Measurements from ENCODE around the gene PDSS2.

Gene PDSS2

GRCh38 chr6:107348224-107348623 lies 111.1 kb downstream of the PDSS2 start:
- no peak overlapping the region for H3K4me3 ChIP-seq (IDR thresholded peaks at IDR 0.05; ENCODE audit: insufficient read depth, low read depth, low read length)
- H3K4me1 ChIP-seq (ENCODE audit: low read depth, poor library complexity, severe bottlenecking): no peaks in the 10 kb centered on the region
- H4K20me1 ChIP-seq (ENCODE audit: insufficient read depth): no peaks in the 10 kb centered on the region
- H3K4me2 ChIP-seq: no peak overlapping the region
- H3K36me3 ChIP-seq (ENCODE audit: insufficient read depth): no peaks in the 10 kb centered on the region
- no peak overlapping the region for H3K27ac ChIP-seq
- no peak overlapping the region for H2AFZ ChIP-seq (ENCODE audit: low read depth)
- no peak for TF ChIP-seq CTCF (conservative IDR thresholded peaks at IDR 0.05; ENCODE audit: low read depth, low read length)
- H3K79me2 ChIP-seq (ENCODE audit: insufficient read depth, low read depth): no peaks in the 10 kb centered on the region
- no peaks in the 10 kb centered on the region for H3K27me3 ChIP-seq (ENCODE audit: insufficient read depth, low read depth)
- H3K9ac ChIP-seq: no peak overlapping the region

- Histone ChIP-seq H4K20me1 (ENCODE audit: insufficient read depth) (no peaks in the 10 kb centered on the region), H3K79me2 (ENCODE audit: insufficient read depth, low read depth) (no peaks in the 10 kb centered on the region), H3K36me3 (ENCODE audit: insufficient read depth) (no peaks in the 10 kb centered on the region), H3K27ac (no peak overlapping the region), H2AFZ (ENCODE audit: low read depth) (no peak overlapping the region), H3K27me3 (ENCODE audit: insufficient read depth, low read depth) (no peaks in the 10 kb centered on the region), H3K4me1 (ENCODE audit: low read depth, poor library complexity, severe bottlenecking) (no peaks in the 10 kb centered on the region), H3K9ac (no peak overlapping the region), H3K4me2 (no peak overlapping the region), H3K4me3 (IDR thresholded peaks at IDR 0.05; ENCODE audit: insufficient read depth, low read depth, low read length) (no peak overlapping the region)
- no peak for TF ChIP-seq CTCF (conservative IDR thresholded peaks at IDR 0.05; ENCODE audit: low read depth, low read length)
Observed at GRCh38 chr6:107345393-107345792, 114.0 kb downstream of the PDSS2 start.

GRCh38 chr6:107344981-107345380 lies 114.4 kb downstream of the PDSS2 start:
- TF ChIP-seq CTCF (conservative IDR thresholded peaks at IDR 0.05; ENCODE audit: low read depth, low read length): no peak
- H3K4me3 ChIP-seq (IDR thresholded peaks at IDR 0.05; ENCODE audit: insufficient read depth, low read depth, low read length): no peak overlapping the region
- H3K9ac ChIP-seq: no peak overlapping the region
- H3K27me3 ChIP-seq (ENCODE audit: insufficient read depth, low read depth): no peaks in the 10 kb centered on the region
- no peaks in the 10 kb centered on the region for H3K36me3 ChIP-seq (ENCODE audit: insufficient read depth)
- H3K4me1 ChIP-seq (ENCODE audit: low read depth, poor library complexity, severe bottlenecking): no peaks in the 10 kb centered on the region
- H2AFZ ChIP-seq (ENCODE audit: low read depth): no peak overlapping the region
- no peak overlapping the region for H3K27ac ChIP-seq
- no peak overlapping the region for H3K4me2 ChIP-seq
- H3K79me2 ChIP-seq (ENCODE audit: insufficient read depth, low read depth): no peaks in the 10 kb centered on the region
- no peaks in the 10 kb centered on the region for H4K20me1 ChIP-seq (ENCODE audit: insufficient read depth)

GRCh38 chr6:107344383-107344782 lies 115.0 kb downstream of the PDSS2 start:
- H2AFZ ChIP-seq (ENCODE audit: low read depth): no peak overlapping the region
- H4K20me1 ChIP-seq (ENCODE audit: insufficient read depth): no peaks in the 10 kb centered on the region
- no peaks in the 10 kb centered on the region for H3K27me3 ChIP-seq (ENCODE audit: insufficient read depth, low read depth)
- no peak overlapping the region for H3K4me3 ChIP-seq (IDR thresholded peaks at IDR 0.05; ENCODE audit: insufficient read depth, low read depth, low read length)
- no peak for TF ChIP-seq CTCF (conservative IDR thresholded peaks at IDR 0.05; ENCODE audit: low read depth, low read length)
- no peak overlapping the region for H3K4me2 ChIP-seq
- H3K4me1 ChIP-seq (ENCODE audit: low read depth, poor library complexity, severe bottlenecking): no peaks in the 10 kb centered on the region
- no peaks in the 10 kb centered on the region for H3K36me3 ChIP-seq (ENCODE audit: insufficient read depth)
- no peaks in the 10 kb centered on the region for H3K79me2 ChIP-seq (ENCODE audit: insufficient read depth, low read depth)
- no peak overlapping the region for H3K27ac ChIP-seq
- H3K9ac ChIP-seq: no peak overlapping the region

- Histone ChIP-seq H3K4me2 (no peak overlapping the region), H4K20me1 (ENCODE audit: insufficient read depth) (no peaks in the 10 kb centered on the region), H3K36me3 (ENCODE audit: insufficient read depth) (no peaks in the 10 kb centered on the region), H3K9ac (no peak overlapping the region), H3K27me3 (ENCODE audit: insufficient read depth, low read depth) (no peaks in the 10 kb centered on the region), H3K4me3 (IDR thresholded peaks at IDR 0.05; ENCODE audit: insufficient read depth, low read depth, low read length) (no peak overlapping the region), H3K4me1 (ENCODE audit: low read depth, poor library complexity, severe bottlenecking) (no peaks in the 10 kb centered on the region), H3K79me2 (ENCODE audit: insufficient read depth, low read depth) (no peaks in the 10 kb centered on the region), H3K27ac (no peak overlapping the region), H2AFZ (ENCODE audit: low read depth) (no peak overlapping the region)
- no peak for TF ChIP-seq CTCF (conservative IDR thresholded peaks at IDR 0.05; ENCODE audit: low read depth, low read length)
Observed at GRCh38 chr6:107342144-107342543, 117.2 kb downstream of the PDSS2 start.
